Naive thymus-derived CD8-positive, alpha-beta T cell (primary cell): ENCODE data around the gene EAF1. TPM values are rescaled to one million over a fixed set of nuclear protein-coding genes. Genes with fewer than 3 reads are reported as not detected.
"Not testable (repeated sequence)": the region's sequence is repeated elsewhere in the genome, so short reads cannot be mapped to it uniquely, and the experiment has no call there.

ENCODE experiments used
- ATAC-seq, 2 donors: fragments of 150-1000 bp; cut with Tn5 transposase in 1 of 2; sonication (Bioruptor Pico), chemical (Tn5 transposase) in 1 of 2; 1 replicate in 1 of 2; 2 replicates in 1 of 2; pipeline ENCODE4 v1.10.0; 2021; ENCODE audit warnings: mild to moderate bottlenecking in 2 of 2, moderate library complexity in 2 of 2
- POLR2A ChIA-PET: fragments of 350-600 bp; sonication (Branson Sonifier 250); formaldehyde crosslinking; loops from one replicate; lab custom pipeline; 2021; ENCODE audit warnings: antibody characterized with exemption; lab: Charles Lee
- DNase-seq, 10 donors: peaks; one replicate each; pipeline versions ENCODE4 v3.0.0 to v3.0.0-alpha.2; 2020 to 2022
- H3K27ac Mint-ChIP-seq, 10 donors: one replicate each; pipeline ENCODE4 v1.8.0; 2020 to 2022; ENCODE audit warnings: mild to moderate bottlenecking in 10 of 10, mixed read lengths in 10 of 10, moderate library complexity in 4 of 10, inconsistent platforms in 1 of 10
- H3K27me3 Mint-ChIP-seq, 5 donors: one replicate each; pipeline ENCODE4 v1.8.0; 2021 to 2022; ENCODE audit warnings: mixed read lengths in 5 of 5
- H3K36me3 Mint-ChIP-seq, 3 donors: one replicate each; pipeline ENCODE4 v1.8.0; 2020 to 2022; ENCODE audit warnings: mixed read lengths in 3 of 3, mild to moderate bottlenecking in 2 of 3, inconsistent platforms in 1 of 3
- H3K4me1 Mint-ChIP-seq, 4 donors: one replicate each; pipeline ENCODE4 v1.8.0; 2021 to 2022; ENCODE audit warnings: mixed read lengths in 4 of 4
- H3K4me3 Mint-ChIP-seq, 10 donors: one replicate each; pipeline ENCODE4 v1.8.0; 2020 to 2022; ENCODE audit warnings: mild to moderate bottlenecking in 10 of 10, mixed read lengths in 10 of 10, moderate library complexity in 6 of 10, inconsistent platforms in 1 of 10
- H3K9me3 Mint-ChIP-seq, 9 donors: one replicate each; pipeline ENCODE4 v1.8.0; 2020 to 2022; ENCODE audit warnings: mixed read lengths in 9 of 9, mild to moderate bottlenecking in 3 of 9, inconsistent platforms in 1 of 9, moderate library complexity in 1 of 9
- polyA plus RNA-seq, 3 donors: library from polyadenylated mRNA; unstranded; fragments of 300-500 nt; fragmentation: Illumina TruSeq; gene quantifications; one replicate each; pipeline ENCODE4 v1.2.3, GENCODE V29; 2021
- total RNA-seq, 8 experiments: library from RNA in 2 of 8; stranded (reverse) in 2 of 8; gene quantifications; one replicate each; pipeline ENCODE4 v1.2.3 and lab custom pipeline; 2021 to 2026

The EAF1 gene
- total and polyA plus RNA-seq, 5 experiments from 2014 or later, result 4.6 to 17.5 (median 7.7) TPM

DNA sequence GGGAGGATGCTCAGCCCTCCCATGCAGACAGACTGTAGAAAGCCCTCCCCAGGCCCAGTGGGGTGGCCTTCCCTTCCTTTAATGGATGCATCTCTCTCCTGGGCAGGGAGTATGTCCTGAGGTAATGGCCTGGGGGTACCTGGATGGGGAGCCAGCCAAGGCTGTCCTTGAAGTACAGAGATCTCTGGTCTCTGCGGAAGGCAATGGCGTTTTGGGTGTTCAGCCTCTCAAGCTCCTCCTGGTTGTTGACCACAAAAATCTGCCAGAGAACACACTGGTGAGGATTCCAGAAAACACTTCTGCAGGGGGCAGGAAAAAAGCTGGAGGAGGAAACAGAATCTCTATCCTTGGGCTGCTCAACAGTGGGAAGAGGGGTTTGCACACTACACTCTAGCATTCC, 28.9 kb downstream of the EAF1 start:
- no peak for DNase-seq
- POLR2A ChIA-PET, result no interaction called here
- H3K27ac Mint-ChIP-seq, result no peak overlapping the region

DNA sequence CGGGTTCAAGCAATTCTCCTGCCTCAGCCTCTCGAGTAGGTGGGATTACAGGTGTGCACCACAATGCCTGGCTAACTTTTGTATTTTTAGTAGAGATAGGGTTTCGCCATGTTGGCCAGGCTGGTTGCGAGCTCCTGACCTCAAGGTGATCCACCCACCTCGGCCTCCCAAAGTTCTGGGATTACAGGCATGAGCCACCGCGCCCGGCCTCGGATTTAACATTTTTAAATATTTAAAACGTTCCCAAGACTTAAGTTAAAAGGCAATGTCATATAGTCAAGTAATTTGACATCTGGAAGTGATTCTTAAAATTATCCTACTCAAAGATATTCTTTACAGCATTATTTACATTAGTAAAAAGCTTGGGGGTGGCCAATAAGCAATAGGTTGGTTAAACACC, 29.5 kb downstream of the EAF1 start:
- POLR2A ChIA-PET, H3K9me3 Mint-ChIP-seq, H3K27ac Mint-ChIP-seq, H3K4me3 Mint-ChIP-seq, H3K36me3 Mint-ChIP-seq, ATAC-seq, H3K27me3 Mint-ChIP-seq, DNase-seq: not testable (repeated sequence)
- peaks cover 8 to 19% (median 14%) of the 10 kb centered on the region in 4 donors for H3K4me1 Mint-ChIP-seq

More for the DNA sequence above, 28.9 kb downstream of the EAF1 start:
- Mint-ChIP-seq H3K27me3 (no peaks in the 10 kb centered on the region), H3K4me3 (no peak overlapping the region), H3K36me3 (peaks cover 0 to 5% (median 5%) of the 10 kb centered on the region in 3 donors), H3K9me3 (peaks cover 0 to 4% (median 0%) of the 10 kb centered on the region in 9 donors), H3K4me1 (peaks cover 5 to 15% (median 11%) of the 10 kb centered on the region in 4 donors)
- no peak for ATAC-seq

DNA sequence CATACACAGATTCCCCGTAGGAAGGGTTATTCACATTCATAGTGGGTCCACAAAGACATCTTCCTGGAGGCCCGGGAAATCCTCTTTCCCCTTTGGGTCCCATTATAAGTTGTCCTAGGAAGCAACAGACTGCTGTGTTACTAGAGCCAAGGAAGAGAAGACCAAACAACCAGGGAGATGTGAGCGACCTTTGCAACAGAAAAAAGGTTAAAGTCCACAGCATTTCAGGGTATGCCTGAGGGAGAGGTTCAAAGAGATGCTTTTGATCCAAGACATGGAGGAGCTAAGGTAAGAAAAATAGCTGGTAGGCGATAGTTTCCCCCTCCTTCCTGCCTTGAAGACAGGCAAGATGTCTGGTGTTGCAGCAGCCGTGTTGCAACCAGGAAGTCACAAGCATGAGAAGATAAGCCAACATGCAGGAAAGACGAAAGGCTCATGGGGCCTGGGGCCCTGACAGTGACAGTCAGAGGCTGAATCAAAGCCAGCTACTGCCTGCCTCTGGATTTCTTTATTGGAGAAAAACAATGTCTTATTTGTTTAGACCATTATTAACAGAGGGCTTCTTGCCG, 30.9 kb downstream of the EAF1 start:
- peak overlapping the region in 1 of 10 donors; percentile 1 for H3K27ac Mint-ChIP-seq
- POLR2A ChIA-PET, result no interaction called here
- H3K9me3 Mint-ChIP-seq, result peaks cover 0 to 4% (median 0%) of the 10 kb centered on the region in 9 donors
- peaks cover 0 to 5% (median 5%) of the 10 kb centered on the region in 3 donors for H3K36me3 Mint-ChIP-seq
- no peak overlapping the region for H3K4me3 Mint-ChIP-seq
- ATAC-seq, result no peak
- no peaks in the 10 kb centered on the region for H3K27me3 Mint-ChIP-seq
- H3K4me1 Mint-ChIP-seq, result peaks cover 11 to 24% (median 18%) of the 10 kb centered on the region in 4 donors
- no peak for DNase-seq

DNA sequence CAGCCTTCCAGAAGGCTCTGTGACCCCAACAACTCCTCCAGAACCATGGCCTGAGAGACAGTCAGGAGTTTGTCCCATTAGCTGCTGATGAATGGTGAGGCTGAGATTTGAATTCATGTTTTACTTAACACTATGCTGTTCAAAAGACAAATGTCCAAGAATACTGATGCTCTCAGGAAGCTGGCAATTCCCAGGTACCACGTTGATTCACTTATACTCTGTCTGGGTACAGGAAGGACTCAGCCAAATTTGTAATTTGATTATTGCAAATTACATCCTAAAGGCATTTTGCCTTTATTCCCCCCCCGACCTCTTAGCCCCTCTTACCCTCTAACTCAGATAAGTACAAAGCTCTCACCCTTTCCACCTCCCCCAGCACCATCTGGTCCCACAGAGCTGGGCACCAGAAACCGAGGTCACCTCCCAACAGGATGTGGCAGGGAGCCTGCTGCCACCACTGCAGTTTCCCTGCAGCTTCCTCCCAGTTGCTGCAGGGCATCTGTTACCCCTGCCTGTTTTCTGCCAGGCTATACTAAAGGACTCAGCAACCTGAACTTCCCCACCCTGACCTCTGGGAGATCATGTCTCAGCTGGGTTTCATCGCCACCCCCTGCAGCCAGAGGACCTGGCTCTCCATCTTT, 33.6 kb downstream of the EAF1 start:
- POLR2A ChIA-PET, result no interaction called here
- peak overlapping the region in 2 of 10 donors; percentile 42 to 52 for H3K4me3 Mint-ChIP-seq
- peaks cover 0 to 6% (median 5%) of the 10 kb centered on the region in 3 donors for H3K36me3 Mint-ChIP-seq
- H3K27me3 Mint-ChIP-seq, result no peaks in the 10 kb centered on the region
- no peak for DNase-seq
- peaks cover 11 to 24% (median 18%) of the 10 kb centered on the region in 4 donors for H3K4me1 Mint-ChIP-seq
- peak overlapping the region in 4 of 10 donors; percentile 19 to 81 (median 42) for H3K27ac Mint-ChIP-seq
- peaks cover 0 to 4% (median 0%) of the 10 kb centered on the region in 9 donors for H3K9me3 Mint-ChIP-seq
- ATAC-seq, result peak in 1 of 2 donors; percentile 38

DNA sequence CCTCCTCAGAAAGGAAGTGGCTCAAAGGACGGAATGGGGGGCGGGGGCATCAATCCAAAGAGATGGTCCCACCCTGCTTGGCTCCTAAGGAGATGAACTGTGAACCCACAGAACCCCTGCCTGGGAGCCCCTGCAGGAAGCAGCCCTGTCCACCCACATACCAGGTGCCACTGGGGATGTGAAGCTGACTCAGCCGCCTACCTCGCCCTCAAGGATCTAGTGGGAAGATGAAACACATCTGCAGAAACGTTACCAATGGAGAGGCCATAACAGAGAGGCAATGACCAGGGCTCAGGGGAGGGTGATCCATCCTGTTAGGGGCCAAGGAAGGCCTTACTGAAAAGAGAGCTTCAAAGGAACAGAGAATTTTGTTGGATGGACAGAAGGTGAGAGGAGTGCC, 35.1 kb downstream of the EAF1 start:
- POLR2A ChIA-PET, result no interaction called here
- peak overlapping the region in 2 of 10 donors; percentile 12 to 22 for H3K27ac Mint-ChIP-seq
- ATAC-seq, result no peak

DNA sequence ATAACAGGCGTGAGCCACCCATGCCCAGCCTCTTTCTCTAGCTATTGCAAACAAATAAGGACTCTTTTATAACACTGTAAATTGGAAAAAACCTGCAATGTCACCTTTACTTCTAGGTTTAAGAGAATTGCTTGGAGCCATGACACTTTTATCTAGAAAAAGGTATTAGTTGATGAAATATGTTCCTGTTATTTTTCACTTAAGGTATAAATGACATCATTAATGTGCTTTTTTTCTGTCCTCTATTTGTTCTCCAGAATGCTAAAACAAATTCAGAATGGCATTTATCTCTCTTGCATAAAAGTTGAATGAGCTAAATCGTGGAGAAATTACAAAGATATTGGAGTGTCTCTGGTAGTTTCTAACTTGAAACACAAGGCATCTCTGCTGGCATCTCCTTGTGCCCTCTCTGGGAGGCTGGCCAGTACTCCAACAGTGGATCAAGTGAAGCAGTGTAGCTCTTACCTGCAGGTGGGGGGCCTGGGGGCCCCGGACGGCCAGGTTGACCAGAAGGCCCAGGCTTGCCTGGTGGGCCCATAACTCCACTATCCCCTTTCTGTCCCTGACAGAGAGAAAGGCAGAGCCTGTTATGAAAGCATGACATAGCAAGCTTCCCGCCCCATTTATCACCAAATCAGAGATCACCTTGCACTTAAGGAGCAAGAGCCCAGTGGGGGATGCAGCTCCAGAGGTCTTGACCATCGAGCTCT, 38.6 kb downstream of the EAF1 start:
- H3K27ac Mint-ChIP-seq, result no peak overlapping the region
- H3K4me3 Mint-ChIP-seq, result no peak overlapping the region
- H3K4me1 Mint-ChIP-seq, result peaks cover 13 to 28% (median 13%) of the 10 kb centered on the region in 4 donors
- H3K9me3 Mint-ChIP-seq, result no peaks in the 10 kb centered on the region
- H3K36me3 Mint-ChIP-seq, result peaks cover 0 to 2% (median 0%) of the 10 kb centered on the region in 3 donors
- POLR2A ChIA-PET, result no interaction called here
- ATAC-seq (no peak), DNase-seq (no peak)
- H3K27me3 Mint-ChIP-seq, result no peaks in the 10 kb centered on the region

More for the DNA sequence above, 35.1 kb downstream of the EAF1 start:
- Mint-ChIP-seq H3K27me3 (no peaks in the 10 kb centered on the region), H3K4me1 (peaks cover 12 to 32% (median 18%) of the 10 kb centered on the region in 4 donors), H3K9me3 (peaks cover 0 to 4% (median 0%) of the 10 kb centered on the region in 9 donors), H3K4me3 (no peak overlapping the region), H3K36me3 (peaks cover 0 to 6% (median 5%) of the 10 kb centered on the region in 3 donors)
- no peak for DNase-seq

DNA sequence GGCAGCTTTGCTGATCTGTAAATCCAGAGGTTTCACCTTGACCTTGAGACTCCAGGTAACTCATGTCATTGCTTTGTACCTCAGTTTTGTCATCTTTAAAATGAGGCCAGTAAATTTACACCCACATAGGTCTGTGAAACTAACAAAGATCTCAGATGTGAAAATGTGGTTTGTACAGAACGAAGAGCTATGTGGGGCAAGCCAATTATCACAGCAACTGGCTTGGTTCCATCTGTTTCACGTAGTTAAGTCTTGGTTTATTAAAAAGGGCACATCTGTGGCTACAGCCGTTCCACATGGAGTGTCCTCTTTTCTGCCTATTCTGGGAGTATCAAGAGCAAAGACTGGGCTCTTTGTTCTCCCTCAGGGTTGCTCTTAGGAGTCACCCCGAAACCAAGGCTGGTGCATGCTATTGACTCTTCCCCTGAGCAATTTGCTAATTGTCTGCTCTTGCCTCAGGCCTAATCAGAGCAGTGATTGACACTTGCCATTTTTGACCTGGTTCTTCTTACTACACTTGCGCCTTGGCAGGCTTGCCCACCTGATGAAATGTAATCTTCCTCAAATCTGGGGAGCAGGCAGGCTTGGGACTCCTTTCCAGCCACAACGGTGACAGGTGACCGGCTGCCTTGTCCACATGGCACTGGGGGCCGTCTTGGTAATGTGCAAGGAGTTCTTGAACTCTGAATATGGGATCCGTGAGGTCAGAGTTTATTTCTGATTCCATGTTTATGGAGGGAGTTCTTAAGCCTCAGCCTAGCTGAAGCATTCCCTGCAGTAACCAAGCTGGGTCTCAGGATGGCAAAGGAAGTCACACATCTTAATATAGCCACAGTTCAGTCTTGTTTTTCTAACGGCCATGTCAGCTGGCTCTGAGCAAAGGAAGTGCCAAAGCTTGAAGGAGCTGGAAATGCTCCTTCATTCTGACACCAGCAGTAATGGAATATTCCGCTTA, 40.1 kb downstream of the EAF1 start:
- POLR2A ChIA-PET, result no interaction called here
- H3K27me3 Mint-ChIP-seq, result no peaks in the 10 kb centered on the region
- DNase-seq (no peak), ATAC-seq (no peak)
- H3K9me3 Mint-ChIP-seq, result no peaks in the 10 kb centered on the region
- peaks cover 0 to 2% (median 0%) of the 10 kb centered on the region in 3 donors for H3K36me3 Mint-ChIP-seq
- peak overlapping the region in 2 of 10 donors; percentile 52 to 84 for H3K27ac Mint-ChIP-seq
- H3K4me3 Mint-ChIP-seq, result peak overlapping the region in 1 of 10 donors; percentile 4
- H3K4me1 Mint-ChIP-seq, result peaks cover 1 to 17% (median 5%) of the 10 kb centered on the region in 4 donors

DNA sequence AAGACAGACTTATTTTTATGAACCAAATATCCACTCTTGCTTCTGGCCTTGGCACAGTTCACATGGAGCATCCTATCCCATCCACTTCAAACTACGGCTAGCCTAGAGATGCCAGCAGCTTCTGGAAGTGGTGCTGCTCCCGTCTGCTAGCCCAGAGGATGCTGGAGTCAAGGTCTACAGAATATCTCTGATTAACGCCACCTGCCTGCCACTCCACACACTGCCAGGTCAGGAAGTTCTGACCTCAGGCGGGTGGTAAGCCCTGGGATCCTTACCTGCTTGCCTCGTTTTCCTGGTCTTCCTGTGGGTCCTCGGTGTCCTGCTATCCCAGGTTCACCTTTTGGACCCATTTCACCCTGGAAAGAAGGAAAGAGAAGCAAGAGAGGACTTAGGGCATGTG, 42.9 kb downstream of the EAF1 start:
- Mint-ChIP-seq H3K9me3 (no peaks in the 10 kb centered on the region), H3K27ac (no peak overlapping the region), H3K27me3 (no peaks in the 10 kb centered on the region), H3K4me3 (no peak overlapping the region), H3K4me1 (peaks cover 0 to 15% (median 4%) of the 10 kb centered on the region in 4 donors), H3K36me3 (peaks cover 0 to 2% (median 2%) of the 10 kb centered on the region in 3 donors)
- DNase-seq (no peak), ATAC-seq (no peak)
- POLR2A ChIA-PET, result no interaction called here

DNA sequence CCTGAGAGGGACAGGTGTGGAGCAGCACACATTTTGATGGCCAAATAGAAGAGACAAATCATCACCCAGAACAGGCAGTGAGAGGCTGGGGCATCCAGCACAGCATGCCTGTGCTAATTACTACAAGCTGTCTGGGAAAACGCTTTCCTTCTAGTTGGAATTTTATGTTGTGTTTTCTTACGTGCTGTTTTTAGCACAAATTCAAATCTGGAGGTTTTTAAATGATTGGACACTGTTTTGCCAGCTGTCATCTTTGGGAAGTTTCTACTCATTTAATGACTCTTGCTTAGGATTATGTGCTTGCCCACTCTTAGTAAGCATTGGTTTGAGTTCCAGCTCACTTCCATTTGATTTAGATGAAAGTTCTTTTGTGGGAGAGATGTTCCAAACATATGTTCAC, 43.5 kb downstream of the EAF1 start:
- POLR2A ChIA-PET, result no interaction called here
- DNase-seq, result no peak
- no peak overlapping the region for H3K4me3 Mint-ChIP-seq
- no peaks in the 10 kb centered on the region for H3K9me3 Mint-ChIP-seq
- no peak for ATAC-seq
- peaks cover 0 to 15% (median 4%) of the 10 kb centered on the region in 4 donors for H3K4me1 Mint-ChIP-seq
- H3K36me3 Mint-ChIP-seq, result peaks cover 0 to 2% (median 2%) of the 10 kb centered on the region in 3 donors
- no peak overlapping the region for H3K27ac Mint-ChIP-seq
- H3K27me3 Mint-ChIP-seq, result no peaks in the 10 kb centered on the region

DNA sequence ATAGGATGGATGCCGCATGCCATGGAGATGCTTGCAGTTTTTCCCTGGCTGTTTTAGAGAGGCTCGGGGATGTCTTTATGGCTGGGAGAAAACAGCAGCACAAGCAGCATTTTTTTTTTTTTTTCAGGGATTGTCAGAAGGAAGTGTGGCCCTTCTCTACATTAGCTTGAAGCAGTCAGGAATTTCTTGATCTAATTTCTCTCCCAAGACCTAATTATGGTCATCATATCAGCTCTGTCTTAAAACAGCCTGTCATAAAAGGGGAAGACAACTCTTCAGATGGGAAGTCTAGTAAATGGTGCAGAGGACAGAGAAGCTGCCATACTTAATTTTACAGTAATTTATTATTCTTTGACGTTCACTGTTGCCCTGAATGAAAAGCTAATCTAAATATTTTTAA, 44.5 kb downstream of the EAF1 start:
- DNase-seq, result no peak
- no peak overlapping the region for H3K27ac Mint-ChIP-seq
- ATAC-seq, result no peak
- H3K4me1 Mint-ChIP-seq, result peaks cover 0 to 12% (median 3%) of the 10 kb centered on the region in 4 donors
- H3K36me3 Mint-ChIP-seq, result peaks cover 0 to 2% (median 2%) of the 10 kb centered on the region in 3 donors
- H3K27me3 Mint-ChIP-seq, result no peaks in the 10 kb centered on the region
- POLR2A ChIA-PET, result no interaction called here
- no peak overlapping the region for H3K4me3 Mint-ChIP-seq
- no peaks in the 10 kb centered on the region for H3K9me3 Mint-ChIP-seq

DNA sequence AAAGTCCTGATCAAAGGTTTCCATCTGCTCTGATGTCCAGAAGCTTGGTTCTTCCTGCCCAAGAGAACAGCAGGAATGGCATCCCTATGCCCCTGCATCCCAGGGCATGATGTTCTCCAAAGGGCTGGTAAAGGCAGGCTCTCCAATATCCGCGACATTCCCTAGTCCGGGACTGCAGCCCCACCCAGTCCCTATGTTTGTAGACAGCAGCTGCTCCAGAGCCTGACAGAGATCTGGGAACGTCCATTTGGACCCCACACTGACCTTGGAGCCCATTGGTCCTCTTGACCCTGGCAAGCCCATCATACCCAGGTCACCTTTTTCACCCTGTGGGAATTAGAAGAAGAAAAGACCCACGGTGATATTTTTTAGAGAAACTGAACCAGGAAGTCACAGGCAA, 47.8 kb downstream of the EAF1 start:
- no peak for ATAC-seq
- Mint-ChIP-seq H3K9me3 (no peaks in the 10 kb centered on the region), H3K4me3 (no peak overlapping the region), H3K27ac (no peak overlapping the region), H3K36me3 (peaks cover 0 to 2% (median 2%) of the 10 kb centered on the region in 3 donors), H3K27me3 (no peaks in the 10 kb centered on the region), H3K4me1 (no peaks in the 10 kb centered on the region)
- no peak for DNase-seq
- POLR2A ChIA-PET, result no interaction called here

DNA sequence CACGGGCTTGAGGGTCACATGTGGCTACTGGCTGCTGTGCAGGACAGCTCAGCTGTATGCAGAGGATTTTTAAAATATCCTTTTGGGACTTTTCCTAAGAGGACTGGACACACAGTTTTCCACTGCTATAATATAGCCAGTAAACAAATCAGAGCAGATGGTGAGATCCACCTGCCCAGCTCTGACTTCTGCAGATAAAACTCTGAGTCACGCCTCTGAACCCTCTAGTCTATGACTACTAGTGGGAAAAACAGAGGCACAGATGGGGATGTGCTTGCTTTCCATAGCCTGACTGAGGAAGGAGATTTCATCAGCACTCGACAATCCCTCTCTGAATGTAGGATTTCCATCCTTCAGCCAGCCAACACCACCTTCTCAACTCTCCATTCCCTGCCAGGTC, 49.0 kb downstream of the EAF1 start:
- H3K27me3 Mint-ChIP-seq, result no peaks in the 10 kb centered on the region
- ATAC-seq, result no peak
- H3K36me3 Mint-ChIP-seq, result peaks cover 0 to 2% (median 2%) of the 10 kb centered on the region in 3 donors
- H3K9me3 Mint-ChIP-seq, result peaks cover 0 to under 1% (median 0%) of the 10 kb centered on the region in 9 donors
- no peak overlapping the region for H3K27ac Mint-ChIP-seq
- no peaks in the 10 kb centered on the region for H3K4me1 Mint-ChIP-seq
- no peak for DNase-seq
- POLR2A ChIA-PET, result no interaction called here
- H3K4me3 Mint-ChIP-seq, result no peak overlapping the region
